Activated effector memory CD4-positive, alpha-beta T cell treated with Interleukin-2 at 50 U/mL for 16 hours (primary cell): ENCODE measurements around the gene NLGN1.

Experiments used
- DNase-seq: peaks from one replicate; pipeline ENCODE4 v3.0.0-alpha.2; 2020

NLGN1 gene

GRCh38 chr3:173734473-173734872, 336.9 kb downstream of the NLGN1 start:
- DNase-seq, result no peak

DNA sequence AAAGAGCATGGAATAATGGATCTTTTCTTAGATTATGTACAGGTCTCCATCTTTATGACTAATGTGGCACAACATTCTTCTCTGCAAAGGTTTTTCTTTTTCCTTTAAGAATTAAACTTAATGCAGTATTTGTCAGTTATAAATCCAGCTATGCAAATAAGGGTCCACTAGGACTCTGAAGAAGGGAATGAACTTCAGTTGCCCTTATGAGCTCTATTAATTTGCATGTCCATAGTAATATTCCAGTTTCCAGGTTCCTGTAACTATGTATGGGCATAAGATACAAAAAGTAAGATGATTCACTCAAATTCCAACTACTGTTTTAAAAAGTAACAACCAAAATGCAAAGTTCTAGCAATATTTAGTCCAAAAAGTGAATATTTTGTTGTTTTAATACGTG, 337.4 kb downstream of the NLGN1 start:
- DNase-seq, result no peak

DNA sequence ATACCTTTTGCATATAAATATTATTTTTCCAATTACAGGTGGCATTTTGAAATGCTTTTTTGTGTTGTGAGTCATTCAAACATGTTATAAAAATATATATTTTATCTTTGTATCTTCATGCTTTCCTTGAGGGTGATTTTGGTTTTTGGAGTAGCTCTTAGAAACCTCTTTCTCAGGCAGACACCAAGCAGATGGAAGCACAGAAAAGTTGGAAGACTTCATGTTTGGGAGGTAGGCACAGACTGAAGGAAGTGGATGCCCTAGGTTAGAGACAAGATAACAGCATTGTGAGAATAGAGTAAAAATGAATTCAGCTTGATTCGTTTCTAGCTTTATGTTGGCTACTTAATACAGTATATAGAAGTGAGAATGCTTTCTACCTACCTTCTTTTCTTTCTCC, 338.3 kb downstream of the NLGN1 start:
- DNase-seq, result no peak

DNA sequence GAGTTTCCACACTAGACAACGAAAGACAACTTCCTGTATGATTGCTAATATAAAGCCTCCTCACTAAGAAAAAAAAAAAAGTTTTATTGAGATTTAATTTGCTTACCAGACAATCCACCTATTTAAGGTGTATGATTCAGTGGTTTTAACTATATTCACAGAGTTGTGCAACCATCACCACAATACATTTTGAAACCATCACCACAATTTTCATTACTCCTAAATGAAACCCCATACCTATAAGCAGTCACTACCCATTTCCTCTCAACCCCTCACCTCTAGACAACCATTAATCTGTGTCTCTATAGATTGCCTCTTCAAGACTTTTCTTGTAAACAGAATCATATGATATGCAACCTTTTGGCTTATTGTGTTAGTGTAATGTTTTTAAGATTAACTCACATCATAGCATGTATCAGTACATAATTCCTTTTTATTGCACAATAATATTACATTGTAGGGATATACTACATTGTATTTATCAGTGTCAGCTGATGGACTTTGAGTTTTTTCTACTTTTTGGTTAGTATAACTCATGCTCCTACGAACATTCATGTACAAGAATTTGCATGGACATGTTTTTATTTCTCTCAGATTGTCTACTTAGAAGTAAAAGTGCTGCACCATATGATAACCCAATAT, 339.7 kb downstream of the NLGN1 start:
- DNase-seq, result no peak

DNA sequence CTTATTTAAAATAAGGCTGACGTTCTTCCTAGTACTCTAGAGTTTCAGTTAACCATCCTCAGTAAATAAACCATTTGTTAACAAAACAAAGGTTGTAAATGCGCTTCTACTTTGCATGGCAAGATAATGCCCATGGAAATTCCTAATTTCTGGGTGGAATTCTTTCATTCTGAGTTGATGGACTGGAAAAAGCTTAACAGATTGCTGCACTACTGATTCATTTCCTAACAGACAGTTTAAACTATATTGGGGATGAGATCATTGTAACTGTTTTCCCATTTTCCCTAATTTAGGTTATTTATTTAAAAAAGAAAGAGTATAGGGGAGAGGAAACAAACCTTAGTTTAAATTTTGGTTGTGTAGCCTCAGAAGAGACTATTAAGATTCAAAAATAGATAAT, 342.2 kb downstream of the NLGN1 start:
- DNase-seq, result no peak

DNA sequence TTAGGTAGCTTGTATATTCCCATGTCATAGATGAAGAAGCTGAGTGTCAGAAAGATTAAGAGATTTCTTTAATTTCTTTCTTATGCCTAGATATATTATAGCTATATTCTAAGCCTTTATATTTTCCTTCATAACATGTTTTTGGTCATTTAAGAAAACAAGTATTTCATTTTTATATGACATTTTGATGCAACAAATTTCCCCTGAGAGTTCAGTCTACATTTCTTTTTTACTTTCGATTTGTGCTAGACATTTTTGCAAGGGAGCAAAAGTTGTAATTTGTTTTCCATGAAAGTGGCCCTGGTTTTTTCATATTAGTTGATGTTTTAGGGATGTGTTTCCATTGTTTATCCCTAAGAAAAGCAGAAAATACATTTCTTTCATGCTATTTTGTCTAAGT, 344.9 kb downstream of the NLGN1 start:
- DNase-seq, result no peak

- no peak for DNase-seq
Measured at GRCh38 chr3:173743111-173743510, 345.6 kb downstream of the NLGN1 start.

GRCh38 chr3:173743516-173743915, 346.0 kb downstream of the NLGN1 start:
- DNase-seq, result no peak

GRCh38 chr3:173744479-173744878, 346.9 kb downstream of the NLGN1 start:
- DNase-seq, result no peak

DNA sequence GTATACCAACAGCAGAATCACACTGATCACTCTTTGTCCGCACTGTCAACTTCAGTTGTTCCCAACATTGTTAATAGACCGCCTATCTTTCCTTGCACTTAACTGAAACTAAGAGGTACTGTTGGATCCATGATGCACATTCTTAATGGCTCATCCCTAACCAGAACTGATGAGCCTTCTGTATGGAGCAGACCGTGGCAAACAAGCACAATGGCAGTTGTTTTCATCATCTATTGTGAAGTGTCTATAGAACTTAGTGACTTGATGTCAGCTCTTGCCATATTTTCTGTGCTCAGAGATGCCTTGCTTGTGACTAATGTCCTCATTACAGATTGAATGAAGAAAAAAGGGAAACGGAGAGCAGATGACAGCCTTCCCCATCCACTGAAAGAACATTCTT, 347.4 kb downstream of the NLGN1 start:
- DNase-seq, result no peak

- no peak for DNase-seq
Measured at GRCh38 chr3:173745952-173746682, 348.6 kb downstream of the NLGN1 start.

GRCh38 chr3:173747427-173747826, 349.9 kb downstream of the NLGN1 start:
- DNase-seq, result no peak

DNA sequence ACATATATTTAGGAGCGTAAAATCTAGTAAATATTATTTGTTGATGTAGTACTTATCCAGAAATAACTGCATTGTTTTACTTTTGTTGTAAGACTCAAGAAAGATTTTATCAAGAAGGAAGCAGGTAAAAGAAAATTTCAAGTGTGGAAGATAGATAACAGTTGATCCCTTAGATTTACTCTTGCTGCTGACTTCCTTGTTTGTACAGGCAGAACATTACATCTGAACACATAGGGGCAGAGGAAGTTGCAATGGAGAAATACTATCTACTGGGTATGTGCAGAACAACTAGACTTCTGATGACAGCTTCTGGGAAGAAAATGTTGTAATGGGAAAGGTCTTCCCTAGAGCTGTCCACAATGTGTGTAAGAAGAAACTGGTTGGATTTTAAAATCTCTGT, 350.6 kb downstream of the NLGN1 start:
- no peak for DNase-seq

- DNase-seq, result no peak
Measured at GRCh38 chr3:173750095-173750494, 352.6 kb downstream of the NLGN1 start.

- no peak for DNase-seq
Measured at GRCh38 chr3:173750591-173750990, 353.0 kb downstream of the NLGN1 start.

GRCh38 chr3:173753593-173753992, 356.0 kb downstream of the NLGN1 start:
- no peak for DNase-seq

- DNase-seq, result no peak
Measured at GRCh38 chr3:173755161-173755560, 357.6 kb downstream of the NLGN1 start.

- DNase-seq, result no peak
Measured at GRCh38 chr3:173761161-173761560, 363.6 kb downstream of the NLGN1 start.

DNA sequence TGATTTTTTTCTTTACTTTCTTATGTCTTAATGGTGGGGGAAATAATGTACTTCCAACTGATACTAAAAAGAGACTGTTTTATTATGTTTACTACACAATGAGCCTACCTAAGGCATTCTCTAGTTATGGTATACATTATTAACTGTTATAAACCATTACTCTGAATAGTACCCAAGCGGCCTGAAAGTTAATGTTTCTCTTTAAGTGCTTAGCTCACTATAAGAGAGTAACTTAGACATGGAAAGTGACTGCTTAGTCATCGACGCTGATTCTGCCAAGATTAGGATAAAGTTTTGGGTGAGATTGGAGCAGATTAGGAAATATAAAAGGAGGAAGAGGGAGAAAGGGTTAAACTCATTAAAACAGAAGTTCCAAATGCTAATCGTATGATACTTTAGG, 365.0 kb downstream of the NLGN1 start:
- no peak for DNase-seq

- DNase-seq, result no peak
Measured at GRCh38 chr3:173770011-173770410, 372.5 kb downstream of the NLGN1 start.

- DNase-seq, result no peak
Measured at GRCh38 chr3:173770796-173771573, 373.4 kb downstream of the NLGN1 start.

DNA sequence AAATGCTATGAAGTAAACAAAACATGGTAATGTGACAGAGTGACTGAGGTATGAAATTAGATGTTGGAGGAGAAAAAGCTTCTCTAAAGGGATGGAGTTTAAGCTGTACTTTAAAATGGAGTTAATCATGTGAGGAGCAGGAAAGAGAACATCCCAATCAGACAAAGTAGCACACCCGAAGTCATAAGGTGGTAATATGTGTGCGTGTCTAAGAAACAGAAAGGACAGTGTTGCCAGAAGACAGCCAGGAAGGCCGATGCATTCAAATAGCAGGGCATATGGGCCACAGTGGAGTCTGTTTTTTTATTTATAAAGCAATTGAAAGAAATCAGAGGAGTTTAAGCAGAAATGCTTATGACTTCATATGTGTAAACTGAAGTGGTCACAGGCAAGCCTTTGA, 376.3 kb downstream of the NLGN1 start:
- DNase-seq, result no peak

DNA sequence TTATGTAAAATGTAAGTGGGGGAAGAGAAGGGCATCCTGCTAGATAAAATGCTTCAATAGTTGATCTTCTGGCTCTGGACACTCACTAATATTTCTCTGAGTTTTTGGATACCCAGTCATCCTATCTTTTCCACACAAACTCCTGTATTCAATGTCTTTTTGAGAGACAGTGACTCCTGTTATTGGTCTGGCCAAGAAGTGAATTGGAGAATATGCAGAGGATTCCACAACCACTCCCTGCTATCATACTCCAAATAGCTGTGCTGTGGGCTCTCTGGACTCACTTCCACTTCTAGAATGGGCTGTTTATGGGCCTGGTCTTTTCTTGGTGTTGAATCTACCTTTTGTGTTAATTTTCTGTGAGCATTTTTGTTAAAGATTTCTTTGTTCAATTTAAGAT, 376.8 kb downstream of the NLGN1 start:
- no peak for DNase-seq

DNA sequence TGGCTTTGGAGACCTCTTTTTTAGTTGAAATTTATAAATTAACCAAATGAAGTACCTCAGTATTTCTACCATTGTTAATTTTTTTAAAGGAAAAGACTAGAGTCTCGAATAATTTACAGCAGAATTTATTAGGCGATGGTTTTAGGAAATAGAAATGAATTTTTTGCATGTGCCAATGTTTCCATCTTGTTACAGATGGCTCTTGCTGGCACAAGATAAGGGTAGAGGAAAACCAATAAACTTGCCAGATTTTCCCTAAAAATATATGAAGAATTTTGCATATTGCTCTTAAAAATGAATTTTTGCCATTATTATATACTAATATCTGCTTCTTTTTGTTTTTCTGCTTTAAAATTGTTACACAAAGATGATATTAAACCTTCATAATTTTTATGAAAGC, 380.7 kb downstream of the NLGN1 start:
- no peak for DNase-seq
